Activated naive CD4-positive, alpha-beta T cell treated with anti-CD3 and anti-CD28 coated beads for 36 hours (primary cell): ENCODE results near the gene MRGPRE. TPM values are rescaled to one million over a fixed set of nuclear protein-coding genes. Genes with fewer than 3 reads are reported as not detected.

ENCODE experiments used
- CTCF ChIA-PET: fragments of 350-600 bp; sonication (Branson Sonifier 250); formaldehyde crosslinking; loops from one replicate; lab custom pipeline; 2021; ENCODE audit warnings: antibody characterized with exemption; lab: Charles Lee
- DNase-seq: peaks from one replicate; pipeline ENCODE4 v3.0.0-alpha.2; 2020
- H3K27ac Mint-ChIP-seq: one replicate; pipeline ENCODE4 v1.8.0; 2021; ENCODE audit warnings: mild to moderate bottlenecking, mixed read lengths
- H3K27me3 Mint-ChIP-seq: one replicate; pipeline ENCODE4 v1.8.0; 2021; ENCODE audit warnings: low read depth, mixed read lengths
- H3K36me3 Mint-ChIP-seq: one replicate; pipeline ENCODE4 v1.8.0; 2021; ENCODE audit warnings: low read depth, mixed read lengths
- H3K4me1 Mint-ChIP-seq: one replicate; pipeline ENCODE4 v1.8.0; 2021; ENCODE audit warnings: low read depth, mixed read lengths
- H3K4me3 Mint-ChIP-seq: one replicate; pipeline ENCODE4 v1.8.0; 2021; ENCODE audit warnings: mild to moderate bottlenecking, moderate library complexity, mixed read lengths
- H3K9me3 Mint-ChIP-seq: one replicate; pipeline ENCODE4 v1.8.0; 2021; ENCODE audit warnings: mixed read lengths
- intact Hi-C: fragments of 100-400 bp; cut with micrococcal nuclease; formaldehyde crosslinking; loops from one replicate; pipeline ENCODE4 v1.15.1; 2023
- total RNA-seq, 2 experiments: library from RNA; stranded (reverse); gene quantifications; one replicate each; pipeline ENCODE4 v1.2.3, GENCODE V29; 2021

MRGPRE gene
- total RNA-seq, 2 experiments from 2014 or later = not detected

DNA sequence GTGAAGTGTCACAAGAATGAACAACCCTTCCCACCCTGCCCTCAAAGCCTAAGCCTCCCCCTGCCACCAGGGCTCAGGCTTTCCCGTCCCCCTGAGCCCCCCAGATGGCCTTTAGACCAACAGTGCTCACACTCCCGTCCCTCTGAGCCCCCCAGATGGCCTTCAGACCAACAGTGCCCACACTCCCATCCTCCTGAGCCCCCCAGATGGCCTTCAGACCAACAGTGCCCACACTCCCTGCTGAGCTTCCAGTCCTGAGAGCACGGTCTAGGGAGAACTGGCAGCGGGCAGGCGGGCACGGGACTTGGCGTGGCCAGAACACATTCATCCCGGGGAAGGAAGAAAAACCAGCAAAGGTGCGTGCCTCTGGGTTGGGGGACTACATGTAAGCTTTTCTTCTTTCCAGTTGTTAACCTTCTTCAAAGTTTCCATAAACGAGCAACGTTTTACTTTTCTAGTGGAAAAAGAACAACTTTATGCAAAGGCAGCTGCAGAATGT, 16.1 kb downstream of the MRGPRE start:
- CTCF ChIA-PET = interaction anchor here (0.7 to 3.2 kb wide), 6 partner anchors 103 to 323 kb away, joined by 3 to 17 read pairs (median 4); no protein-coding TSS in a partner anchor
- no peak overlapping the region for H3K4me3 Mint-ChIP-seq
- intact Hi-C loops = no loop called here
- H3K4me1 Mint-ChIP-seq = peaks cover 5% of the 10 kb centered on the region
- H3K36me3 Mint-ChIP-seq = no peaks in the 10 kb centered on the region
- H3K9me3 Mint-ChIP-seq = peaks cover 5% of the 10 kb centered on the region
- H3K27me3 Mint-ChIP-seq = peaks cover 18% of the 10 kb centered on the region
- no peak for DNase-seq
- no peak overlapping the region for H3K27ac Mint-ChIP-seq

DNA sequence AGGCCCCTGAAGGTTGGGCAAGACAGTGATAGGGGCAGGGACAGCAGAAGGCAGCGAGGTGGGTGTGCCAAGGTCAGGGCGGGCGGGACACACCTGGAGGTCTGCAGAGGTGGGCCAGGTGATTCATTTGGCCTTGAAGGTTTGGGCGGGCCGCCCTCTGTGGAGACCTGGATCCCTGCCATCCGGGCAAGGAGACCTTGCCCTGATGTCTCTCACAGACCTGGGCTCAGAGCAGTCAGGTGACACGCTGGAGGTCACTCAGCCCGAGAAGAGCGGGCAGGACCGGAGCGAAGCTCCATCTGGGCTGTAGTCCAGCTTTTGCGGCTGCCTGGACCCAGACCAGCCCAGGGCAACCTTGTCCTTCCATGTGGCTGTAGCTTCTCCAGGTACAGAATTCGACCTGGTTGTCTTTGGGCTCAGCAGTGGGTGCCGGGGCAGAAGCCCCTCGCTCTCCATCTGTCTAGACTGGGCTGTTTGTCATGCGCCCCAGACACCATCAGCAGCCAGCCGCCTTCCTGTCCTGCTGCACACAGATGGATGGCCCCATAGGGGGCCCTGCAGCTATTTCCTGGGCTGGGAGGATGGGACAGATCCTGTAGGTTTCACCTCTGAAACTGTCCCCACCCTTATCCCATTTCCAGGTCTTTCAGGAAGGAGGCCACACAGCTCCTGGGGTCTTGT, 16.7 kb downstream of the MRGPRE start:
- peaks cover 18% of the 10 kb centered on the region for H3K27me3 Mint-ChIP-seq
- DNase-seq = peak; percentile 2
- no peaks in the 10 kb centered on the region for H3K36me3 Mint-ChIP-seq
- intact Hi-C loops = no loop called here
- CTCF ChIA-PET = interaction anchor here (0.6 to 3.2 kb wide), 6 partner anchors 102 to 412 kb away, joined by 3 to 17 read pairs (median 3); no protein-coding TSS in a partner anchor
- peaks cover 5% of the 10 kb centered on the region for H3K9me3 Mint-ChIP-seq
- peaks cover 5% of the 10 kb centered on the region for H3K4me1 Mint-ChIP-seq
- H3K27ac Mint-ChIP-seq = no peak overlapping the region
- no peak overlapping the region for H3K4me3 Mint-ChIP-seq

DNA sequence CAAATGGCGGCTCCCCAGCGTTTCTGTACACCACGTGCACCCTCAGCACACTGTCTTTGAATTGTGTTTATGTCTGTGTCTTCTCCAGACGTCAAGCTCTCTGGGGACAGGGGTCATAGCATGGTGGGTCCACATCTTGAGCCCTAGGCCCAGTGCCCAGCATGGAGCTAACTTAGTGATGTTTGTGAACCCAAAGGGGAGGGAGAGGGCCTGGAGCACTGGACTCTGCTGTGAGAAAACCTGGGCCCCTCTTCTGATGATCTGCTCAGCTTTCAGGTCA, 17.9 kb downstream of the MRGPRE start:
- Mint-ChIP-seq H3K36me3 (no peaks in the 10 kb centered on the region), H3K27me3 (peaks cover 18% of the 10 kb centered on the region), H3K9me3 (peaks cover 5% of the 10 kb centered on the region), H3K27ac (no peak overlapping the region), H3K4me3 (no peak overlapping the region), H3K4me1 (peaks cover 5% of the 10 kb centered on the region)
- DNase-seq = no peak
- intact Hi-C loops = no loop called here
- CTCF ChIA-PET = interaction anchor here (3.2 kb wide), 1 partner anchor 104 kb away, joined by 17 read pairs; no protein-coding TSS in a partner anchor

DNA sequence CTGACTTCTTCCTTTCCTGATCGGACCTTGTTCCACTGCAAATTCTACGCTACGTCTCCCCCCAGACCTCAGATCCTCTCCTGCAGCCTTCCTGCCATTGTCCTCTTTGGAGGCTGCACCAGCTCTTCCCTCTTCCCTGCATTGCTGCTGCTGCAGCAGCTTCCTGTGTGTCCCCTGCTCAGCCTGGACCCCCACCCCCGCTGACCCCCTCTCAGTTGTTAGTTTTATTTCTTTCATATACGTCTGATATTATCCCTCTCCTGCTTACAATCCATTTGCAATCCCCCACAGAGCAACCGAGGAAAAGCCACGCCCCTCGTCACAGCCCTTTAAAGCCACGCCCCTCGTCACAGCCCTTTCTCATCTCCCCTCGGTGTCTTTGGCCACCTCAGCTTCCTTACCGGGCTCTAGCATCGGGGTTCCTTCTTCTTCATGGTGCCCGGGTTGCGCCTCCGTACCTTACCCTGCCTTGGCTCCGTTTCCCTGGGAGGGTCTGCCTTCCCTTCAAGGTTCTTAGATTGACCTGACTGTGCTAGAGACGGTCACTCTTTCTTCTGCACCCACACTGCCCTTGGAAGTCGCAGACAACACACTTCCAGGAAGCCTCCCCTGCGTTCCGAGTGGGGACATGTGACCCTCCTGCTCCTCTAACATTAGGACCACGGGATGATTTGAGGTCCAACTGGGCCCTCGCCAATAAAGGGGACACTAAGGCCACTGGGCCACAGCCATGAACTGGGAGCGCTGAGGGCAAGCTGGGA, 18.4 kb downstream of the MRGPRE start:
- H3K4me1 Mint-ChIP-seq = peaks cover 5% of the 10 kb centered on the region
- CTCF ChIA-PET = interaction anchor here (3.2 kb wide), 1 partner anchor 104 kb away, joined by 17 read pairs; no protein-coding TSS in a partner anchor

GRCh38 chr11:3208272-3208671, 23.9 kb downstream of the MRGPRE start:
- H3K27me3 Mint-ChIP-seq = peaks cover 10% of the 10 kb centered on the region
- no peaks in the 10 kb centered on the region for H3K4me1 Mint-ChIP-seq
- intact Hi-C loops = no loop called here
- H3K4me3 Mint-ChIP-seq = no peak overlapping the region
- CTCF ChIA-PET = no interaction called here
- H3K36me3 Mint-ChIP-seq = no peaks in the 10 kb centered on the region
- H3K27ac Mint-ChIP-seq = no peak overlapping the region
- DNase-seq = no peak
- peaks cover 5% of the 10 kb centered on the region for H3K9me3 Mint-ChIP-seq

More for the DNA sequence above, 18.4 kb downstream of the MRGPRE start:
- Mint-ChIP-seq H3K27ac (no peak overlapping the region), H3K36me3 (no peaks in the 10 kb centered on the region), H3K9me3 (peaks cover 5% of the 10 kb centered on the region), H3K27me3 (peaks cover 18% of the 10 kb centered on the region), H3K4me3 (no peak overlapping the region)
- DNase-seq = peak; percentile 1
- intact Hi-C loops = no loop called here

GRCh38 chr11:3207526-3208189, 24.6 kb downstream of the MRGPRE start:
- H3K4me1 Mint-ChIP-seq = no peaks in the 10 kb centered on the region
- no peak for DNase-seq
- H3K36me3 Mint-ChIP-seq = no peaks in the 10 kb centered on the region
- CTCF ChIA-PET = no interaction called here
- no peak overlapping the region for H3K27ac Mint-ChIP-seq
- peaks cover 11% of the 10 kb centered on the region for H3K27me3 Mint-ChIP-seq
- no peak overlapping the region for H3K4me3 Mint-ChIP-seq
- H3K9me3 Mint-ChIP-seq = peaks cover 5% of the 10 kb centered on the region
- intact Hi-C loops = no loop called here

- no peaks in the 10 kb centered on the region for H3K36me3 Mint-ChIP-seq
- H3K9me3 Mint-ChIP-seq = peaks cover 5% of the 10 kb centered on the region
- intact Hi-C loops = no loop called here
- H3K27me3 Mint-ChIP-seq = peaks cover 13% of the 10 kb centered on the region
- CTCF ChIA-PET = no interaction called here
- no peak overlapping the region for H3K4me3 Mint-ChIP-seq
- peaks cover 2% of the 10 kb centered on the region for H3K4me1 Mint-ChIP-seq
- H3K27ac Mint-ChIP-seq = no peak overlapping the region
- no peak for DNase-seq
Observed at GRCh38 chr11:3206922-3207204, 25.4 kb downstream of the MRGPRE start.

GRCh38 chr11:3206156-3206921, 25.9 kb downstream of the MRGPRE start:
- Mint-ChIP-seq H3K4me1 (peaks cover 2% of the 10 kb centered on the region), H3K4me3 (no peak overlapping the region), H3K9me3 (no peaks in the 10 kb centered on the region), H3K27ac (no peak overlapping the region), H3K36me3 (no peaks in the 10 kb centered on the region), H3K27me3 (peaks cover 12% of the 10 kb centered on the region)
- CTCF ChIA-PET = no interaction called here
- DNase-seq = no peak
- intact Hi-C loops = no loop called here

DNA sequence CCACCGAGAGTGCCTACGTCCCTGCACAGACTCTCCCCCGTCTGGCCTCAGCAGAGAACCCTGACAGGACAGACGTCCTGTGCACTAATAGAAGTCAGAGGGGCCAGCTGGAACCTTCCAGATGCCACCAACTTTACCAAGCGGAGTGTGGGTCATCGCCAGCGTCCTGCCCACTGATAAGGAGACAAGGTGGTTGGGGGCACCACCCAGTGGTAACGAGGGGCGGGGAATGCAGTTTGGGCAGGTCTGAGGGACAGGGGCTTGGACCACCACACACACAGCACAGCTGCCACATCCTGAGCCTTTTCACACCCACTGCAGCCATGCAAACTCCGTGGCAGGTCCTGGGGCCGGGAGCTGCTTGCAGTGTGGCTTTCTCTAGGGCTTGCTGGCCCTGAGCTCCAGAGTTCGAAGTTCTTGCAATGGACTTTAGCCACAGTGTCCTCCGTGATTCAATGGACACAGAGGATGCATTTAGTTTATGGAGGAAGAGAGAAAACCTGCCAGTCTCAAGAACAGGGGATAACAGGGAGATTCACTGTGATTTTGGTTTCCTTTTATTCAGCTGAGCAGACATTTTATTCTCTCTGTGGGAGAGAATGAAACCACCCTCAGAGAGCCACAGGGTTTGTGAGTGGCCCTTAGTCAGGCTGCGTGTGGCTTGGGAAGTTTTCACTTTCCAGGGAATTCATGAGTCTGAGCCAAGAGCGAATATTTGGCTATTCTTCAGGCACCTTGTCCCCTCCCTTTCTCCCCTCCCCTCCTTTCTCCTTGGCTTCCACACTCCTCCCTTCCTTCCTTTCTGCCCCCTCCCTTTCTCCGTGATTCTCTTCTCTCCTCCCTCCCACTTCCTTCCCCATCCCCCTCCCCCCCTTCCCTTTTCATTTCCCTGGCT, 26.7 kb downstream of the MRGPRE start:
- intact Hi-C loops = no loop called here
- H3K27ac Mint-ChIP-seq = no peak overlapping the region
- peaks cover 2% of the 10 kb centered on the region for H3K4me1 Mint-ChIP-seq
- H3K4me3 Mint-ChIP-seq = no peak overlapping the region
- no peaks in the 10 kb centered on the region for H3K36me3 Mint-ChIP-seq
- CTCF ChIA-PET = no interaction called here
- H3K27me3 Mint-ChIP-seq = peaks cover 13% of the 10 kb centered on the region
- H3K9me3 Mint-ChIP-seq = no peaks in the 10 kb centered on the region
- no peak for DNase-seq

- Mint-ChIP-seq H3K9me3 (no peaks in the 10 kb centered on the region), H3K27ac (no peak overlapping the region), H3K27me3 (peaks cover 13% of the 10 kb centered on the region), H3K4me3 (no peak overlapping the region), H3K36me3 (no peaks in the 10 kb centered on the region), H3K4me1 (peaks cover 2% of the 10 kb centered on the region)
- no peak for DNase-seq
- intact Hi-C loops = no loop called here
- CTCF ChIA-PET = interaction anchor here (1.1 kb wide), 1 partner anchor 94 kb away, joined by 3 read pairs; no protein-coding TSS in a partner anchor
Observed at GRCh38 chr11:3204141-3205015, 27.8 kb downstream of the MRGPRE start.
